Upper lobe of right lung (tissue), 1 donor: Measurements from ENCODE around the gene CXCL16. TPM values are rescaled to one million over a fixed set of nuclear protein-coding genes. Genes with fewer than 3 reads are reported as not detected.
A peak's percentile ranks its signal among the peaks of the same experiment; 100 is the strongest.

ENCODE experiments used
- ATAC-seq: fragments of 200-7000 bp; cut with Tn5 transposase; one replicate; pipeline ENCODE4 v1.9.1; 2020; ENCODE audit warnings: mild to moderate bottlenecking, moderate library complexity
- DNase-seq: peaks from one replicate; pipeline ENCODE4 v3.0.0-alpha.2; 2020
- H3K27ac ChIP-seq: fragments of 200-600 bp; one replicate; pipeline ENCODE4 v1.8.0; 2022
- H3K27me3 ChIP-seq: fragments of 200-600 bp; one replicate; pipeline ENCODE4 v1.8.0; 2022; ENCODE audit warnings: mild to moderate bottlenecking
- H3K36me3 ChIP-seq: fragments of 200-600 bp; one replicate; pipeline ENCODE4 v1.8.0; 2022
- H3K4me1 ChIP-seq: fragments of 200-600 bp; one replicate; pipeline ENCODE4 v1.8.0; 2022
- H3K4me3 ChIP-seq: fragments of 200-600 bp; one replicate; pipeline ENCODE4 v1.8.0; 2022; ENCODE audit warnings: mild to moderate bottlenecking
- H3K9me3 ChIP-seq: fragments of 200-600 bp; one replicate; pipeline ENCODE4 v1.8.0; 2022
- intact Hi-C: fragments of 100-400 bp; cut with DNase I; formaldehyde crosslinking; loops from one replicate; pipeline ENCODE4 v1.11.0; 2022
- total RNA-seq: library from RNA; stranded (reverse); fragmentation: NEBNext Ultra II Directional; extraction: Animal tissue kit (Norgen Biotek cat#: 25700); gene quantifications from one replicate; pipeline ENCODE4 v1.2.1, GENCODE V29; 2021
- TF ChIP-seq, protein P1 (sequence below): fragments of 200-600 bp; IDR thresholded peaks from one replicate; pipeline ENCODE4 v1.8.0; 2022; ENCODE audit warnings: antibody characterized with exemption
- donor health status: DM: no; HTN: yes; CAD: no; lungs with severe emphysema.

Gene CXCL16
- total RNA-seq, 1 donor from 2014 or later, result 169 TPM

DNA sequence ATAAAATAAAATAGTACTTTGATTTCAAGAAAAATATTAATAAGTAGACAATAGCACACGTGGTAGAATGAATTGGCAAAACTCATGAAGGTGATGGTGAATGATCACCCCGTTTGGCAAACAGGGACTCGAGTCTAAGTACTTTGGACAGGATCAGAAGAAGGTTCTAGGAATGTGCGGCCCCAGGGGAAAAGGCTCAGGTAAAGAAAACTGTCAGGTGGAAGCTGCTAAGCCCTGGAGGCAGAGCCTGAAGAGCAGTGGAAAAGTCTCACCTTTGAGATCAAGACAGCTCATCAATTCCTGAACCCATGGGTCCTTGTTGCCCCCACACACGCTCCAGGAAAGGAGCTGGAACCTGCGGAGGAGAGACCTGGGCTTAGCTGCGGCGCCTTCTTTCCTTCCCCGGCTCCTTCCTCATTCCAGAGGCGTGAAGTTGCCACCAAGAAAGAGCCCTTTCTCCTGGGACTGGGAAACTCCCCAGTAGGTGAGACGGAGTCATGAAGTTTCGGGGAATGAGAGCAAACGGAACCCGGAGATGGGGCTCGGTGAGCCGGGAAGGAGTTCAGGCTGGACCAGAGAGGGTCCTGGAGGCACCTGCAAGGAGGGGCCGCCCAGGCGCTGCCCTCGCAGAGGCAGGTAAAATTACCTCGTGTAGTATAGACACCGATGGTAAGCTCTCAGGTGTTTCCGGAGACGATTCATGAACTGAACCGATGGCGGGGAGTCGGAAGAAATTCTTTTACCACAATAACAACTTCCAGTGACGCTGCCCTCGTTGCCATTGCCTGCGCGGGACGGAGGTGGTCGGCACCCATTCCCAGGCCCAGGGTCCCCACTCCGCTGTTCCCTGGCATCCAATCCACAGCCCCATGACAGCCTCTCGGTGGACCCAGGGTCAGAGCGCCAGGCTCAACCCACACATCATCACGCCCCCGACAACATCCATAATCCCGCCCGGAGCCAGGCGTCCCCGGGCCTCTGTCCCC, 1.3 kb downstream of the CXCL16 start:
- no peaks in the 10 kb centered on the region for H3K4me1 ChIP-seq
- no peak for DNase-seq
- intact Hi-C loops, result loop anchor here (10.0 kb wide), 1 partner anchor 46 kb away; the partner anchor contains the start of genes GLTPD2 and VMO1
- TF ChIP-seq, protein P1, sequence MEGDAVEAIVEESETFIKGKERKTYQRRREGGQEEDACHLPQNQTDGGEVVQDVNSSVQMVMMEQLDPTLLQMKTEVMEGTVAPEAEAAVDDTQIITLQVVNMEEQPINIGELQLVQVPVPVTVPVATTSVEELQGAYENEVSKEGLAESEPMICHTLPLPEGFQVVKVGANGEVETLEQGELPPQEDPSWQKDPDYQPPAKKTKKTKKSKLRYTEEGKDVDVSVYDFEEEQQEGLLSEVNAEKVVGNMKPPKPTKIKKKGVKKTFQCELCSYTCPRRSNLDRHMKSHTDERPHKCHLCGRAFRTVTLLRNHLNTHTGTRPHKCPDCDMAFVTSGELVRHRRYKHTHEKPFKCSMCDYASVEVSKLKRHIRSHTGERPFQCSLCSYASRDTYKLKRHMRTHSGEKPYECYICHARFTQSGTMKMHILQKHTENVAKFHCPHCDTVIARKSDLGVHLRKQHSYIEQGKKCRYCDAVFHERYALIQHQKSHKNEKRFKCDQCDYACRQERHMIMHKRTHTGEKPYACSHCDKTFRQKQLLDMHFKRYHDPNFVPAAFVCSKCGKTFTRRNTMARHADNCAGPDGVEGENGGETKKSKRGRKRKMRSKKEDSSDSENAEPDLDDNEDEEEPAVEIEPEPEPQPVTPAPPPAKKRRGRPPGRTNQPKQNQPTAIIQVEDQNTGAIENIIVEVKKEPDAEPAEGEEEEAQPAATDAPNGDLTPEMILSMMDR, result no peak
- H3K27me3 ChIP-seq, result no peaks in the 10 kb centered on the region
- peak overlapping the region; percentile 90 for H3K4me3 ChIP-seq
- H3K9me3 ChIP-seq, result no peaks in the 10 kb centered on the region
- H3K36me3 ChIP-seq, result peaks cover 18% of the 10 kb centered on the region
- peak overlapping the region; percentile 89 for H3K27ac ChIP-seq
- ATAC-seq, result peak; percentile 51

DNA sequence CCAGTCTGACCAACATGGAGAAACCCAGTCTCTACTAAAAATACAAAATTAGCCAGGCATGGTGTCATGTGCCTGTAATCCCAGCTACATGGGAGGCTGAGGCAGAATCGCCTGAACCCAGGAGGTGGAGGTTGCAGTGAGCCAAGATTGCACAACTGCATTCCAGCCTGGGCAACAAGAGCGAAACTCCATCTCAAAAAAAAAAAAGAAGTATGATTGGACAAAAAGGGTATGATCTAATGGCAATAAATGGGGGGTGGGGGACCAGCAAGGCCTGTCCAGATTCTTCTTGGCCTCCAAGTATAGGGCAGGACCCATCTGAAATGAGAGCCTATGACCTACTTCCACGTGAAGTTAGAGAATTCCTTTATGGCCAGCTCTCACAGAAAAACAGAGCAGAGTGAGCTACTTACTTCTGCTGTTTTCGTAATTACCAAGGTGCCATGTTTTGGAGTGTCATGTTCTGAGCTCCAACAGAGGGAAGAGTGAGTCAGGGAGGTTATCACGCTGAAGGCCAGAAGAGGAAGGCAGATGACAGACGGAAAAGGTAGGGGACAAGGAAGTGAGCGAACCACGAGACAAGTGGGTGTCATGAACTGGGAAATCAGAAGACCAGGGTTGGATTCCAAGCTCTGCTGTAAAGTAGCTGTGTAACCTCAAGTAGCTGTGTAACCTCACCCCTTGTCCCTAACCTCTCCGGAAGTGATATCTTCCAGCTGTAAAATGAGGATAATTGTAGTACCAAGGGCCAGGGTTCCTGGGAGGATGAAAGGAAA, 3.7 kb downstream of the CXCL16 start:
- TF ChIP-seq, protein P1, result no peak
- H3K9me3 ChIP-seq, result no peaks in the 10 kb centered on the region
- H3K4me1 ChIP-seq, result peaks cover 14% of the 10 kb centered on the region
- peak; percentile 41 for ATAC-seq
- H3K27ac ChIP-seq, result peak overlapping the region; percentile 33
- DNase-seq, result no peak
- peaks cover 26% of the 10 kb centered on the region for H3K36me3 ChIP-seq
- H3K27me3 ChIP-seq, result no peaks in the 10 kb centered on the region
- intact Hi-C loops, result loop anchor here (10.0 kb wide), 1 partner anchor 49 kb away; the partner anchor contains the start of genes GLTPD2 and VMO1
- H3K4me3 ChIP-seq, result no peak overlapping the region

DNA sequence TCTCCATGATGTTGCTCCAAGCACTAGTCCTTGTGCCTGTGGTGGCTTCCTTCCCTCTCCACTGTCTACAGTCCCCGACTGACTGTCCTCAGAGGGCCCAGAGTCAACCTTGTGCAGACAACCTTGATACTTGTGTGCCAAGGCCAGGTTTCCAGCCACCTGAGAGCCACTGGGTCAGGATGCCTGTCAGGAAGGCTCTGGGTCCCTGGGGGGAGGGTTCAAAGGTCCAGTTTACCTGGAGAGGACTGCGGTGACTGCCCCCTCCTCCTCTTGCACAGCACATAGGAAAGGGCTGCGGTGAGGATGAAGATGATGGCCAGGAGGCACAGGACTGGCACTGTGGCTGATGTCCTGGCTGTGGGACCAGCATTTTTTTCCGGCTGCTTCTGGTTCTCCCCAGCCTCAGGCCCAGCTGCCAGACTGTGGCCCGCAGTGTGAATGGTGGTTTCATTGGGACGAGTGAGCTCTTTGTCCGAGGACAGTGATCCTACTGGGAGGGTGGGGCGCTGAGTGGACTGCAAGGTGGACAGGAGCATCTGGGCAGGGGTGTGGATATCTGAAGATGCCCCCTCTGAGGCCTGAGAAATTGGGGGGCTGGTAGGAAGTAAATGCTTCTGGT, 4.8 kb downstream of the CXCL16 start:
- DNase-seq, result no peak
- Histone ChIP-seq H3K9me3 (no peaks in the 10 kb centered on the region), H3K4me3 (no peak overlapping the region), H3K4me1 (peaks cover 14% of the 10 kb centered on the region), H3K36me3 (peaks cover 26% of the 10 kb centered on the region), H3K27me3 (no peaks in the 10 kb centered on the region), H3K27ac (peak overlapping the region; percentile 33)
- TF ChIP-seq, protein P1, result no peak
- no peak for ATAC-seq
- intact Hi-C loops, result loop anchor here (10.0 kb wide), 1 partner anchor 50 kb away; the partner anchor contains the start of genes GLTPD2 and VMO1

DNA sequence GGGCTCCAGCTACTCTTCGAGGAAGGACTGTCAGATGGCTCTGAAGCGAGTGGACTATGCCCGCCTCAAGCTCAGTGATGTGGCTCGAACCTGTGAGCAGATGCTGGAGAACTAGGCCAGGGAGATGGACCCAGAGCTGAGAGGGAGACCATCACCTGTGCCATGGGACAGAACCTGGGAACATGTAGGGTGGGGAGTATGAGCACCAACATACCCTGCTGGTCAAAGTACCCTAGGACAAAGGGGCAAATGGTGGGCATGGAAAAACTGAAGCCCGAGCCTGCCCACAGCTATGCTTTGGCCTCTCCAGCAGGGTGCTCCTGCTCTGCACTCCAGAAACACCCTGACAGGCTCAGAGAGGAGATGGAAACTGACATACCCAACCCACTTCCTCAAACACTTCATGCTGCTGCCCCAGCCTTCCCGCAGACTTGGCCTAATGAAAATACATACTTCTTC, 6.6 kb downstream of the CXCL16 start:
- Histone ChIP-seq H3K9me3 (no peaks in the 10 kb centered on the region), H3K36me3 (peaks cover 26% of the 10 kb centered on the region), H3K4me3 (no peak overlapping the region), H3K27ac (no peak overlapping the region), H3K4me1 (peaks cover 14% of the 10 kb centered on the region), H3K27me3 (no peaks in the 10 kb centered on the region)
- TF ChIP-seq, protein P1, result peak; percentile 37
- intact Hi-C loops, result loop anchor here (10.0 kb wide), 1 partner anchor 52 kb away; the partner anchor contains the start of genes GLTPD2 and VMO1
- ATAC-seq, result peak; percentile 56
- DNase-seq, result no peak

DNA sequence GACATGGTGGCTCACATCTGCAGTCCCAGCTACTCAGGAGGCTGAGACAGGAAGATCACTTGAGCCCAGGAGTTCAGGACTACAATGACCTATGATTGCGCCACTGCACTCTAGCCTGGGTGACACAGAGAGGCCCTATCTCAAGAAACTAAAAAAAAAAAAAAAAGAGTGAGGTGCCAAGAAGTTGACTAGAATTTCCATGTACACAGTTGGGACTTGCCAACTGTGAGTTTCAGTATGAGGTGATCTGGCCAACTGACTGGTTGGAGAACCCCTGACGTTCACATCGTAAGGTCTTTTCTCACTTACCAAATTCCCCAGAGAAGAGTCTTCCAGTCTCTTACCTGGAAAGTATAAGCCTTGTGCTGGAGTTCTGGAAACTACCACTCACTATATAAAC, 11.6 kb downstream of the CXCL16 start:
- TF ChIP-seq, protein P1, result no peak
- Histone ChIP-seq H3K4me1 (peaks cover 14% of the 10 kb centered on the region), H3K36me3 (peaks cover 5% of the 10 kb centered on the region), H3K9me3 (no peaks in the 10 kb centered on the region), H3K27ac (no peak overlapping the region), H3K4me3 (no peak overlapping the region), H3K27me3 (no peaks in the 10 kb centered on the region)
- ATAC-seq, result peak; percentile 1
- no peak for DNase-seq
- intact Hi-C loops, result no loop called here
